ENCODE data around the gene STARD10.

The STARD10 gene

DNA sequence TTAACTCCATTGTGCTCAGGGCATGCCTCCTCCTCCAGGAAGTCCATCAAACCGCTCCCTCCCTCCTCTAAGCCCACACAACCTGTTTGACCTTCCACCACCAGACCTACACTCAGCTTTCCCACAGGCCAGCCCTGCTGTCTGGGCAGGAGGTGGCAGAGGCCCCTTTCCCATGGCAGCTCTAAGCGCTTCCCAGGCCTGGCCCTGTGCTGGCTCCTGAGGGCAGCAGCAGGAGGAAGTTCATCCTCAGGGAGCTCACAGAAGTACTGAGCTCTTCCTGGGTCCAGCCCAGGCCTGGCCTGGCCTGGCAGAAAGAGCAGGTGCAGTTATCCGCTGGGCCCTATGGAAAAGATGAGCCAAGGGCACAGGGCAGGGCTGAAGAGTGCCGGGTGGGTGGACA, 73.1 kb downstream of the STARD10 start:
- TF ChIP-seq FOXP2 (optimal IDR thresholded peaks at IDR 0.05; ENCODE audit: borderline replicate concordance, extremely low read depth, extremely low read length, insufficient read depth) (no peak), POLR2AphosphoS5 (IDR thresholded peaks at IDR 0.05; ENCODE audit: low read depth, low read length) (no peak)

GRCh38 chr11:72720047-72720446, 73.8 kb downstream of the STARD10 start:
- TF ChIP-seq, protein P1, sequence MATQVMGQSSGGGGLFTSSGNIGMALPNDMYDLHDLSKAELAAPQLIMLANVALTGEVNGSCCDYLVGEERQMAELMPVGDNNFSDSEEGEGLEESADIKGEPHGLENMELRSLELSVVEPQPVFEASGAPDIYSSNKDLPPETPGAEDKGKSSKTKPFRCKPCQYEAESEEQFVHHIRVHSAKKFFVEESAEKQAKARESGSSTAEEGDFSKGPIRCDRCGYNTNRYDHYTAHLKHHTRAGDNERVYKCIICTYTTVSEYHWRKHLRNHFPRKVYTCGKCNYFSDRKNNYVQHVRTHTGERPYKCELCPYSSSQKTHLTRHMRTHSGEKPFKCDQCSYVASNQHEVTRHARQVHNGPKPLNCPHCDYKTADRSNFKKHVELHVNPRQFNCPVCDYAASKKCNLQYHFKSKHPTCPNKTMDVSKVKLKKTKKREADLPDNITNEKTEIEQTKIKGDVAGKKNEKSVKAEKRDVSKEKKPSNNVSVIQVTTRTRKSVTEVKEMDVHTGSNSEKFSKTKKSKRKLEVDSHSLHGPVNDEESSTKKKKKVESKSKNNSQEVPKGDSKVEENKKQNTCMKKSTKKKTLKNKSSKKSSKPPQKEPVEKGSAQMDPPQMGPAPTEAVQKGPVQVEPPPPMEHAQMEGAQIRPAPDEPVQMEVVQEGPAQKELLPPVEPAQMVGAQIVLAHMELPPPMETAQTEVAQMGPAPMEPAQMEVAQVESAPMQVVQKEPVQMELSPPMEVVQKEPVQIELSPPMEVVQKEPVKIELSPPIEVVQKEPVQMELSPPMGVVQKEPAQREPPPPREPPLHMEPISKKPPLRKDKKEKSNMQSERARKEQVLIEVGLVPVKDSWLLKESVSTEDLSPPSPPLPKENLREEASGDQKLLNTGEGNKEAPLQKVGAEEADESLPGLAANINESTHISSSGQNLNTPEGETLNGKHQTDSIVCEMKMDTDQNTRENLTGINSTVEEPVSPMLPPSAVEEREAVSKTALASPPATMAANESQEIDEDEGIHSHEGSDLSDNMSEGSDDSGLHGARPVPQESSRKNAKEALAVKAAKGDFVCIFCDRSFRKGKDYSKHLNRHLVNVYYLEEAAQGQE (IDR thresholded peaks at IDR 0.05; ENCODE audit: insufficient read depth in 1 of 2, low read depth in 2 of 2, low read length in 2 of 2), result no peak
- no peak for TF ChIP-seq FOXP2 (optimal IDR thresholded peaks at IDR 0.05; ENCODE audit: borderline replicate concordance, extremely low read depth, extremely low read length, insufficient read depth)
- no peak for TF ChIP-seq SIN3A (IDR thresholded peaks at IDR 0.05; ENCODE audit: borderline replicate concordance, insufficient read depth, low read length)
- TF ChIP-seq POLR2AphosphoS5 (IDR thresholded peaks at IDR 0.05; ENCODE audit: low read depth, low read length), result no peak
- TF ChIP-seq TAF1 (IDR thresholded peaks at IDR 0.05; ENCODE audit: borderline replicate concordance, insufficient read depth, low read length), result no peak

DNA sequence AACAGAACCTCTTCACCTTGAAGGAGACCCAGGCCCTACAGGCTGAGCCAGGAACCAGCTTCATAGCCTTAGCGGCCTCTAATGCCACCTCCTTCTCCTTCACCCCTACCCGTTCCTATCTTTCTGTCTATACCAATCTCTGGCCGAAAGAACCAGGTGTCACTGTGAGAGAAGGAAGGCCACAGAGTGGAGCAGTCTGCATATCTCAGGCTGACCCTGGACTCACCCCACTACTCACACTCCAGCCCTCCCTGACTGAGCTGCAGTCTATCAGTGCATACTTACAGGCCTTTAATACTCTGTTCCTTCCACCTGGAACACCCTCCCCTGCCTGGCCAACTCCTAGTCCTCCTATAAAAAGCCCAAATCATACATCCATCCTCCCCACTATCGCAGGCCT, 74.3 kb downstream of the STARD10 start:
- TF ChIP-seq TAF1 (IDR thresholded peaks at IDR 0.05; ENCODE audit: borderline replicate concordance, insufficient read depth, low read length) (no peak), FOXP2 (optimal IDR thresholded peaks at IDR 0.05; ENCODE audit: borderline replicate concordance, extremely low read depth, extremely low read length, insufficient read depth) (no peak), SIN3A (IDR thresholded peaks at IDR 0.05; ENCODE audit: borderline replicate concordance, insufficient read depth, low read length) (no peak), POLR2AphosphoS5 (IDR thresholded peaks at IDR 0.05; ENCODE audit: low read depth, low read length) (no peak)
- TF ChIP-seq, protein P1 (IDR thresholded peaks at IDR 0.05; ENCODE audit: insufficient read depth in 1 of 2, low read depth in 2 of 2, low read length in 2 of 2), result no peak

DNA sequence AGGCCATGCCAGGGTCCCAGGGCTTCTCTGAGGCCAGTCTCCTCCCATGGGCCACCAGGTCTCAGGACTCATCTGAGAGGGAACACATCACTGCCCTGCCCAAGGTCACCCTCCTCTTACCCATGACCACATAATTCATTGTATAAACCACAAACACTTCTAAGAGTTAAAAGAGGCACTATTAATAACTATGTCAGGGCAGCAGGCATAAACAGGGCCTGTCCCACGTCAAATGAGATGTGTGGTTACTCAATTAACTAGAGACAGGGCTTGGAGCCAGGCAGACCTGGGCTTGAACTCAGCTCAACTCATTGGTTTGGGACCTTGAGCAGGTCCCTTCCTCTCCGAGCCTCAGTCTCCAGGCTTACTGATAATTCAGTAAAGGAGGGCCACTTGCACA, 74.7 kb downstream of the STARD10 start:
- TF ChIP-seq FOXP2 (optimal IDR thresholded peaks at IDR 0.05; ENCODE audit: borderline replicate concordance, extremely low read depth, extremely low read length, insufficient read depth) (no peak), TAF1 (IDR thresholded peaks at IDR 0.05; ENCODE audit: borderline replicate concordance, insufficient read depth, low read length) (no peak), SIN3A (IDR thresholded peaks at IDR 0.05; ENCODE audit: borderline replicate concordance, insufficient read depth, low read length) (no peak), POLR2AphosphoS5 (IDR thresholded peaks at IDR 0.05; ENCODE audit: low read depth, low read length) (no peak)
- TF ChIP-seq, protein P1 (IDR thresholded peaks at IDR 0.05; ENCODE audit: insufficient read depth in 1 of 2, low read depth in 2 of 2, low read length in 2 of 2), result no peak

DNA sequence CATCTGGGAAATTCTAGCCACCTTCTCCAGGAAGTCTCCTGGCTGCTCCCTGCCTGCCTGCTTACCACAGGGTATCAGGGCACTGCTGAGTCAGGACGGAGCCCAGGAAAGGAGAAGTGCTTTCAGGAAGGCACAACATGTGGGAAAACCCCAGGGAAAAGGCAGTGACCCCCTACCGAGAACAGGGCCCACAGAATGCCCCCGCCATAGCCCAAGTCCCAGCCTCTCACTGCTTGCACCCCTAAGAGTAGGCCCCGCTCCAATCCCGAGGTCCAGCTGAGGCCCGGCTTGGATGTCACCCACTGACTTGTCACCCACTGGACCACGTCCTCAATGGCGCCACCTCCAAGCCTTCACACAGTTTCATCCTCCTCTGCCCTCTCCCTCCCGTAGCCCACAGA, 75.7 kb downstream of the STARD10 start:
- TF ChIP-seq, protein P1 (IDR thresholded peaks at IDR 0.05; ENCODE audit: insufficient read depth in 1 of 2, low read depth in 2 of 2, low read length in 2 of 2), result no peak
- TF ChIP-seq SIN3A (IDR thresholded peaks at IDR 0.05; ENCODE audit: borderline replicate concordance, insufficient read depth, low read length), result no peak
- TF ChIP-seq POLR2AphosphoS5 (IDR thresholded peaks at IDR 0.05; ENCODE audit: low read depth, low read length), result no peak

All from PFSK-1 (cell line).